ENCODE data around the gene TRAF3.

GRCh38 chr14:102751088-102751487 is 26.2 kb upstream of the TRAF3 start:
- TF ChIP-seq, protein P1, sequence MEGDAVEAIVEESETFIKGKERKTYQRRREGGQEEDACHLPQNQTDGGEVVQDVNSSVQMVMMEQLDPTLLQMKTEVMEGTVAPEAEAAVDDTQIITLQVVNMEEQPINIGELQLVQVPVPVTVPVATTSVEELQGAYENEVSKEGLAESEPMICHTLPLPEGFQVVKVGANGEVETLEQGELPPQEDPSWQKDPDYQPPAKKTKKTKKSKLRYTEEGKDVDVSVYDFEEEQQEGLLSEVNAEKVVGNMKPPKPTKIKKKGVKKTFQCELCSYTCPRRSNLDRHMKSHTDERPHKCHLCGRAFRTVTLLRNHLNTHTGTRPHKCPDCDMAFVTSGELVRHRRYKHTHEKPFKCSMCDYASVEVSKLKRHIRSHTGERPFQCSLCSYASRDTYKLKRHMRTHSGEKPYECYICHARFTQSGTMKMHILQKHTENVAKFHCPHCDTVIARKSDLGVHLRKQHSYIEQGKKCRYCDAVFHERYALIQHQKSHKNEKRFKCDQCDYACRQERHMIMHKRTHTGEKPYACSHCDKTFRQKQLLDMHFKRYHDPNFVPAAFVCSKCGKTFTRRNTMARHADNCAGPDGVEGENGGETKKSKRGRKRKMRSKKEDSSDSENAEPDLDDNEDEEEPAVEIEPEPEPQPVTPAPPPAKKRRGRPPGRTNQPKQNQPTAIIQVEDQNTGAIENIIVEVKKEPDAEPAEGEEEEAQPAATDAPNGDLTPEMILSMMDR (IDR thresholded peaks at IDR 0.05; ENCODE audit: insufficient read depth, low read depth, low read length) = no peak
- no peak for TF ChIP-seq EZH2 (IDR thresholded peaks at IDR 0.05; ENCODE audit: insufficient read depth, low read length)

Data from astrocyte (in vitro differentiated cells and primary cell).